NCI-H2107 treated with DMSO at 0.1 percent for 48 hours (cell line): ENCODE measurements around the gene CFAP20DC.
"Not testable (repeated sequence)": the region's sequence is repeated elsewhere in the genome, so short reads cannot be mapped to it uniquely, and the experiment has no call there.

ENCODE experiments used
- DNase-seq: peaks from one replicate; lab custom pipeline; 2025; ENCODE audit not compliant: unreplicated experiment; lab: John Stamatoyannopoulos, UW

Gene CFAP20DC

GRCh38 chr3:58874248-58874741 is 175.5 kb downstream of the CFAP20DC start:
- DNase-seq = no peak

GRCh38 chr3:58868097-58868779 is 181.6 kb downstream of the CFAP20DC start:
- no peak for DNase-seq

GRCh38 chr3:58867621-58868020 is 182.2 kb downstream of the CFAP20DC start:
- no peak for DNase-seq

GRCh38 chr3:58866079-58866478 is 183.7 kb downstream of the CFAP20DC start:
- no peak for DNase-seq

GRCh38 chr3:58864480-58864879 is 185.3 kb downstream of the CFAP20DC start:
- no peak for DNase-seq

GRCh38 chr3:58863206-58863605 is 186.6 kb downstream of the CFAP20DC start:
- no peak for DNase-seq

GRCh38 chr3:58861551-58861950 is 188.3 kb downstream of the CFAP20DC start:
- no peak for DNase-seq

- DNase-seq = no peak
These were observed 191.7 kb downstream of the CFAP20DC start for GRCh38 chr3:58858126-58858525.

GRCh38 chr3:58857402-58857801 is 192.4 kb downstream of the CFAP20DC start:
- no peak for DNase-seq

- no peak for DNase-seq
These were observed 201.0 kb downstream of the CFAP20DC start for GRCh38 chr3:58848826-58849225.

GRCh38 chr3:58842050-58842747 is 207.6 kb downstream of the CFAP20DC start:
- not testable (repeated sequence) for DNase-seq

- DNase-seq = no peak
These were observed 208.9 kb downstream of the CFAP20DC start for GRCh38 chr3:58840949-58841348.

- no peak for DNase-seq
These were observed 209.9 kb downstream of the CFAP20DC start for GRCh38 chr3:58839964-58840363.

- no peak for DNase-seq
These were observed 210.6 kb downstream of the CFAP20DC start for GRCh38 chr3:58839187-58839586.

GRCh38 chr3:58837856-58838255 is 212.0 kb downstream of the CFAP20DC start:
- DNase-seq = no peak

GRCh38 chr3:58837141-58837843 is 212.5 kb downstream of the CFAP20DC start:
- DNase-seq = no peak

GRCh38 chr3:58835086-58835485 is 214.7 kb downstream of the CFAP20DC start:
- no peak for DNase-seq

GRCh38 chr3:58833491-58833890 is 216.3 kb downstream of the CFAP20DC start:
- no peak for DNase-seq

- no peak for DNase-seq
These were observed 220.4 kb downstream of the CFAP20DC start for GRCh38 chr3:58829321-58830000.

GRCh38 chr3:58824777-58825176 is 225.0 kb downstream of the CFAP20DC start:
- DNase-seq = no peak

- DNase-seq = peak; percentile 55
These were observed 225.5 kb downstream of the CFAP20DC start for GRCh38 chr3:58824285-58824684.
